Cardiac fibroblast (primary cell): ENCODE results near the gene CLEC4F.

Source experiments
- DNase-seq, 2 donors: peaks; one replicate each; pipeline versions ENCODE4 v3.0.0 to v3.0.0-alpha.2; 2010; ENCODE audit warnings: low read depth in 2 of 2
- H3K4me3 ChIP-seq, 2 donors: replicated peaks in 1 of 2; 1 replicate in 1 of 2; 2 replicates in 1 of 2; pipeline ENCODE4 v1.5.1; 2011; ENCODE audit warnings: low read depth in 2 of 2, low read length in 2 of 2, mild to moderate bottlenecking in 2 of 2, moderate library complexity in 1 of 2
- TF ChIP-seq, protein P1 (sequence below): IDR thresholded peaks from one replicate; pipeline ENCODE4 v1.5.1; 2011; ENCODE audit warnings: low read depth, mild to moderate bottlenecking, low read length, inconsistent platforms

CLEC4F gene

DNA sequence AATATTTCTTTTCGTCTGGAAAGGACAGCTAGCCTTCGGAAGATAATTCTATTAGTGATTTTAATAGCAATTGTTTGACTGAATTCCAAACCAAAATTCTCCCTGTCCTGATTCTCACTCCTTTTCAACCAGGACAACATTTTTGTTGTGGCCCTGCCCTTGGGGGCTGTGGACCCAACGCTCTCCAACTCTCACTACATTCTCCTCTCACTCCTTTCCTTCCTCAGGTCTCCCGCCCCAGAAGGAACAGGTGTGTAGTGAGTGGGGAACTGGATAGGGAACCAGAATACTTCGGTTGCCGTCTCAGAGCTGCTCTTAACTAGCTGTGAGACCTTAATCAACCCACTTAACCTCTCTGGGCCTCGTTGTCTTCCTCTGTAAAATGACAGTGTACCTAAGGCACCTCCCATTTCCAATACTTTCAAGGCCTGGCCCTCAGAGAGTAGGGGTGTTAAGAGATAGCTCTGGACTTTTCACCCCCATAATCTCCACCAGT is 51.8 kb downstream of the CLEC4F start:
- H3K4me3 ChIP-seq, result no peak overlapping the region
- DNase-seq, result no peak
- TF ChIP-seq, protein P1, sequence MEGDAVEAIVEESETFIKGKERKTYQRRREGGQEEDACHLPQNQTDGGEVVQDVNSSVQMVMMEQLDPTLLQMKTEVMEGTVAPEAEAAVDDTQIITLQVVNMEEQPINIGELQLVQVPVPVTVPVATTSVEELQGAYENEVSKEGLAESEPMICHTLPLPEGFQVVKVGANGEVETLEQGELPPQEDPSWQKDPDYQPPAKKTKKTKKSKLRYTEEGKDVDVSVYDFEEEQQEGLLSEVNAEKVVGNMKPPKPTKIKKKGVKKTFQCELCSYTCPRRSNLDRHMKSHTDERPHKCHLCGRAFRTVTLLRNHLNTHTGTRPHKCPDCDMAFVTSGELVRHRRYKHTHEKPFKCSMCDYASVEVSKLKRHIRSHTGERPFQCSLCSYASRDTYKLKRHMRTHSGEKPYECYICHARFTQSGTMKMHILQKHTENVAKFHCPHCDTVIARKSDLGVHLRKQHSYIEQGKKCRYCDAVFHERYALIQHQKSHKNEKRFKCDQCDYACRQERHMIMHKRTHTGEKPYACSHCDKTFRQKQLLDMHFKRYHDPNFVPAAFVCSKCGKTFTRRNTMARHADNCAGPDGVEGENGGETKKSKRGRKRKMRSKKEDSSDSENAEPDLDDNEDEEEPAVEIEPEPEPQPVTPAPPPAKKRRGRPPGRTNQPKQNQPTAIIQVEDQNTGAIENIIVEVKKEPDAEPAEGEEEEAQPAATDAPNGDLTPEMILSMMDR, result no peak

DNA sequence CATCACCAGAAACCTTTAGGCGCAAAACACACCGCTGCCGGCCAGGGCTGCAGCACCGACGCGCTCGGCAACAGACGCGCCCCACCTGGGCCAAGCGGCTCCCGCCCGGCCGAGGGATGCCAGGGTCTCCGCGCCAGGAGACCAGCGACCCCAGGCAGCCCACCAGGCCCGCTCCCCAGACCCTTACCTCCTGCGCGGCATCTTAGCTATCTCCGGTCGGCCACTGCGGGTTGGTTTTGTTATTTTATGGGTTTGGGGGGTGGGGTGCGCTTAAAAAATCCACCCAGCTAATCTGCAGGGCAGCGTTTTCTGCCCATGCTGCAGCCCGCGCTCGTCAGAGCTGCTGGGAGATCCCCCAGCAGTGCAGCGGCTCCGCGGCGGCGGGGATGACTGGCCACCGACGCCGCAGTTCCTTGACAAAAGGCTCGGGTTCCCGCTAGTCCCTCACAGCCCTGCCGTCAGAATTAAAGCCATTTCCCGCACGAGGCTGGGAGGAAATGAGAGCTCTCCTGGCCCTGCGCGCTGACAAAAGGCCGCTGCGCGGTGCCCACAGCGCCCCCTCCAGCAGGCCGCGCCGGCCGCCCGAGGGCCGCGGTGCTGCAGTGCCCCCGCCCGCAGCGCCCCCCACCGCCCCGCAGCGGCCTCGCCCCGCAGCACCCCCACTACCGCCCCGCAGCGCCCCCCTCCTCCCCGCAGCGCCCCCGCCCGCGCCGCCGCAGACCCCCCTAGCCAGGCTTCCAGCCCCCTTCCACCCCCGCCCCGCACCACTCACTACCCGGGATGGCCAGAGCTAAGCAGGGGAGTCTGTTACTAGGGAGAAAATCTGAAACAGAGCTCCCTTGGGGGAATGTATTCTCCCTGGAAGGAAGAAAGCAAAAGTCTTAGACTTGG is 52.5 kb downstream of the CLEC4F start, which contains the start of gene ADD2:
ADD2 (minus strand) TSS at position 502 of the 891 bp plus-strand sequence. CDS start 61,792 bp downstream, outside the sequence.
- H3K4me3 ChIP-seq, result peak within 1 kb of the TSS in 1 of 2 donors; percentile 3
- DNase-seq, result peak; percentile 3 to 21
- TF ChIP-seq, protein P1, result no peak

DNA sequence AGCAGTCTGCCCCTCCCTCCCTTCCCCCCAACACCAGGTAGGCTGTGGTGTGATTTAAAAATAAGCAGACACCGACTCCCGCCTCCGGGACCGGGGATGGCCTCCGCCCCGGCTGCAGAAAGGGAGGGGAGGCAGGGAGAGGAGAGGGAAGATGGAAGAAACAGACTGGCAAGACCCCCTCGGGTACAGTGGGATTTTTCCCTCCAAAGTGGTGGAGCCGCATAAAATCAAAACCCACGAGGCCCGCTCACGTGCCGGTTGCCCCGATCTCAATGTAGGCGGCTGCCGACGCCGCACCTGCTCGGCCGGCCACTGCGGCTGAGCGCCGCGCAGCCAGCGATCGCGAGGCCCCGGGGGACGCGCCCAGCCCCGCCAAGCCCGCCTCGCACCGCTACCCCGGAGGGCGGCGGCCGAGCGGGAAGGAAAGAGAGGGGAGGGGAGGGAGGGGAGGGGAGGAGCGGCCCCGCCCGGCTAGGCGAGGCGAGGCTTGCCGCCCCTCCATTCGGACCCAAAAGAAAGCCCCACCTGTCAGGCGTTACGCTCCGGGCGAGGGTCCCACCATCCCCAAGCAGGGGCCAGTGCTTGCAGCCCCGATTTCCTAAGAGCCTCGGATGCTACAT is 53.2 kb downstream of the CLEC4F start:
- H3K4me3 ChIP-seq, result no peak overlapping the region
- TF ChIP-seq, protein P1, result no peak
- DNase-seq, result no peak

DNA sequence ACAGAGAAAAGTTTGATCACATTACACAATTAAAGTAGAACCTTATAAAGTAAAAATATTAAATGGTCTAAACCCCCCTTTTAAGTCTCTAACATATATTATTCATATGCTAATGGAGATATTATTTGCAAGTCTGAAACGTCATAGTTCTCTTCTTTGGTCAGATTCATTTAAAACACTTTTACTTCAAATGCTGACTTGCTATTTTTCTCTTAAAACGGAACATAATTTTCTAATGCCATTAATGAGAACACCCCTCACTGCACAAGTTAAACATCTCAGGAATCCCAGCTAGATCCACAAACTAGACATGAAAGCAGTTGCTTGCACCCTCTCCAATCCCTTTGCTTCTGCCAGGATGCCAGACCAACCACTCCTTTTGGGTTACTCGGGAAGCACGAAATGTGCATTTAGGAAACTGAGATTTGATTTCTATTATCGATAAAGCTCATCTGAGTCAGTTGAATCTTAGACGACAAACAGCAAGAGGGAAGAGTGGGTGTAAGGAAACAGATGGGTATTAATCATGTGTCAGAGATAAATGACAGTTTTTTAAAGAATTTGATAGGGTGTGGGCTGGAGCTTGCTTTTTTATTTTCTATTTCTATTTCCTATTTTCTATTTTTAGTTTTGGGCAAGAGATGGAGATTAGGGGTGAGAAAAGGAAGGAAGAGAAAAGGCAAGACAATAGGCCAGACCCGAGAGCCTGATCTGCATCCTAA is 53.9 kb downstream of the CLEC4F start:
- DNase-seq, result no peak
- no peak overlapping the region for H3K4me3 ChIP-seq
- TF ChIP-seq, protein P1, result no peak

DNA sequence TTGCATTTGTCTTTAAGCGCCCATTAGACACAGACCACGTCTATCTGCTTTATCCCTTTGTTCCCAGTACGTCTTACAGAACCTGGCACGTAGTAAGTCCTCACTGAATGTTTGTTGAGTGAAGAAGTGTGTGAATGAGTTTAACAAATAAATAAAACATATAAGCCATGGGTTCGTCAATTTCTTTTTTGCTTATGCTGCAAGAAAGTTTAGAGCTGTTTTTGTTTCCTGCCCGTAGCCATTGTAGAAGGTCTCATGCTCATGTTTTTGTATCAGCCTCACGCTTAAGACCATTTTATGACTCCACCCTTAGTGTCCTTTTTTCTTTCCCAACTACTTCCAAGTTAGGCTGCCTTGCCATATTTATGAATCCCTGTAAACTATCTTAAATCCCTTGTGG is 54.9 kb downstream of the CLEC4F start:
- no peak for DNase-seq
- H3K4me3 ChIP-seq, result no peak overlapping the region
- TF ChIP-seq, protein P1, result no peak

DNA sequence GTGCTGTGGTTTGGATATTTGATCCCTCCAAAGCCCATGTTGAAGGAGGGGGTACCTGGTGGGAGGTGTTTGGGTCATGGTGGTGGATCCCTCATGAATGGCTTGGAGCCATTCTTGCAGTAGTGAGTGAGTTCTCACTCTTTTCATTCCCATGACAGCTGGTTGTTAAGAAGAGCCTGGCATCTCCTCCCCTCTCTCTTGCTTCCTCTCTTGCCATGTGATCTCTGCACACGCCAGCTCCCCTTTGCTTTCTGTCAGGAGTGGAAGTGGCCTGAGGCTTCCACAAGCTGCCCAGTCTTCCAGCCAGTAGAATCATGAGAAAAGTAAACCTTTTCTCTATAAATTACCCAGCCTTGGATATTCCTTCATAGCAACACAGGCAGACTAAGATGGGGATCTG is 61.0 kb downstream of the CLEC4F start:
- no peak for DNase-seq
- TF ChIP-seq, protein P1, result no peak
- H3K4me3 ChIP-seq, result no peak overlapping the region
